NCI-H2081 (cell line): Measurements from ENCODE around the gene MPP3.

Experiments used
- DNase-seq, 2 experiments: peaks; one replicate each; lab custom pipeline; 2025; lab: John Stamatoyannopoulos, UW

The MPP3 gene

GRCh38 chr17:43861960-43862359 lies 29.0 kb upstream of the MPP3 start:
- DNase-seq = no peak

- no peak for DNase-seq
These were observed 28.1 kb upstream of the MPP3 start for GRCh38 chr17:43860927-43861622.

- DNase-seq = no peak
These were observed 27.3 kb upstream of the MPP3 start for GRCh38 chr17:43860077-43860725.

- no peak for DNase-seq
These were observed 25.1 kb upstream of the MPP3 start for GRCh38 chr17:43857957-43858600.

GRCh38 chr17:43857141-43857540 lies 24.2 kb upstream of the MPP3 start:
- no peak for DNase-seq

GRCh38 chr17:43856141-43856540 lies 23.2 kb upstream of the MPP3 start:
- DNase-seq = no peak

- DNase-seq = no peak
These were observed 22.1 kb upstream of the MPP3 start for GRCh38 chr17:43855061-43855460.

GRCh38 chr17:43854498-43854897 lies 21.6 kb upstream of the MPP3 start:
- DNase-seq = no peak

- DNase-seq = no peak
These were observed 20.6 kb upstream of the MPP3 start for GRCh38 chr17:43853546-43853945.

- DNase-seq = no peak
These were observed 19.6 kb upstream of the MPP3 start for GRCh38 chr17:43852571-43852970.

GRCh38 chr17:43849116-43849515 lies 16.2 kb upstream of the MPP3 start:
- DNase-seq = no peak

GRCh38 chr17:43848601-43849000 lies 15.7 kb upstream of the MPP3 start:
- DNase-seq = no peak

- no peak for DNase-seq
These were observed 14.0 kb upstream of the MPP3 start, which contains the start of gene CD300LG for GRCh38 chr17:43846963-43847371. Gene CD300LG (plus strand): TSS chr17:43847176. CDS start chr17:43847217, 41 bp downstream.

- peak; percentile 72 to 74 for DNase-seq
These were observed 13.3 kb upstream of the MPP3 start for GRCh38 chr17:43846221-43846712.

GRCh38 chr17:43845766-43846165 lies 12.8 kb upstream of the MPP3 start:
- no peak for DNase-seq

GRCh38 chr17:43844241-43844640 lies 11.3 kb upstream of the MPP3 start:
- DNase-seq = no peak

GRCh38 chr17:43842975-43843325 lies 10.0 kb upstream of the MPP3 start:
- no peak for DNase-seq

GRCh38 chr17:43842091-43842974 lies 9.4 kb upstream of the MPP3 start:
- peak in 1 of 2 experiments; percentile 8 for DNase-seq

- no peak for DNase-seq
These were observed 8.3 kb upstream of the MPP3 start for GRCh38 chr17:43841282-43841681.

GRCh38 chr17:43840814-43841213 lies 7.9 kb upstream of the MPP3 start:
- DNase-seq = no peak

GRCh38 chr17:43839670-43840108 lies 6.7 kb upstream of the MPP3 start:
- peak; percentile 90 to 97 for DNase-seq

- DNase-seq = no peak
These were observed 1.2 kb upstream of the MPP3 start for GRCh38 chr17:43834106-43834505.
